Endothelial cell of umbilical vein (primary cell): ENCODE measurements around the gene JAM2. TPM values are rescaled to one million over a fixed set of nuclear protein-coding genes. Genes with fewer than 3 reads are reported as not detected.

ENCODE experiments used
- BruUV-seq: library from RNA; stranded (reverse); fragments of 400-500 nt; replicated peaks from 2 replicates; lab custom pipeline; 2021; lab: Mats Ljungman, UMichigan
- CTCF ChIA-PET: fragments of 300-600, 350-600 bp; sonication (Branson Sonifier 250); formaldehyde crosslinking; loops from one replicate; lab custom pipeline; 2021; ENCODE audit warnings: antibody characterized with exemption, inconsistent platforms; lab: Charles Lee
- POLR2A ChIA-PET: fragments of 300-600, 350-600 bp; sonication (Branson Sonifier 250); formaldehyde crosslinking; loops from one replicate; lab custom pipeline; 2021; ENCODE audit warnings: antibody characterized with exemption, inconsistent platforms; lab: Charles Lee
- DNase-seq: peaks from one replicate; pipeline ENCODE4 v3.0.0-alpha.2; 2011; ENCODE audit warnings: low read depth, low spot score
- FAIRE-seq: peaks from 2 replicates; lab custom pipeline; 2011; peaks lifted over from hg19 to GRCh38; lab: Jason Lieb, UNC
- H2AFZ ChIP-seq: 2 replicates; pipeline ENCODE4 v1.6.0; 2012; ENCODE audit warnings: low read depth, low read length, control low read depth, inconsistent platforms
- H3K27ac ChIP-seq: 2 replicates; pipeline ENCODE4 v1.5.1; 2011; ENCODE audit warnings: low read depth, mild to moderate bottlenecking, control low read depth, low read length, moderate library complexity; ENCODE audit not compliant: insufficient read depth
- H3K27me3 ChIP-seq, 2 experiments: 2 replicates each; pipeline versions ENCODE4 v1.6.0 to v1.6.1; 2011; ENCODE audit warnings: low read length in 2 of 2, mixed read lengths in 1 of 2; ENCODE audit not compliant: control insufficient read depth in 2 of 2, insufficient read depth in 2 of 2
- H3K36me3 ChIP-seq, 2 experiments: 2 replicates in 1 of 2; 3 replicates in 1 of 2; pipeline ENCODE4 v1.5.1; 2011; ENCODE audit warnings: low read length in 2 of 2, mild to moderate bottlenecking in 1 of 2, moderate library complexity in 1 of 2; ENCODE audit not compliant: control insufficient read depth in 2 of 2, insufficient read depth in 2 of 2; ENCODE audit errors: extremely low read depth in 1 of 2
- H3K4me1 ChIP-seq: 3 replicates; pipeline ENCODE4 v1.5.1; 2011; ENCODE audit warnings: mild to moderate bottlenecking, low read length; ENCODE audit not compliant: control insufficient read depth, insufficient read depth; ENCODE audit errors: extremely low read depth
- H3K4me2 ChIP-seq: 2 replicates; pipeline ENCODE4 v1.6.1; 2011; ENCODE audit warnings: low read length, control low read depth, mixed read lengths; ENCODE audit not compliant: insufficient read depth
- H3K4me3 ChIP-seq, 3 experiments: fragments of 200-600 bp in 1 of 3; sonication (generic), shearing (Covaris generic) in 1 of 3; replicated peaks in 1 of 3; 2 replicates each; pipeline ENCODE4 v1.5.1; 2011 to 2016; ENCODE audit warnings: control low read depth in 3 of 3, low read length in 3 of 3, mild to moderate bottlenecking in 2 of 3, inconsistent platforms in 1 of 3, low read depth in 1 of 3, moderate library complexity in 1 of 3; ENCODE audit not compliant: insufficient read depth in 1 of 3
- H3K79me2 ChIP-seq: 2 replicates; pipeline ENCODE4 v1.6.0; 2012; ENCODE audit warnings: low read length, inconsistent platforms; ENCODE audit not compliant: control insufficient read depth, insufficient read depth
- H3K9ac ChIP-seq: replicated peaks from 2 replicates; pipeline ENCODE3; 2011; ENCODE audit warnings: low read length, control low read depth; ENCODE audit not compliant: insufficient read depth; ENCODE audit errors: extremely low read depth
- H3K9me1 ChIP-seq: replicated peaks from 3 replicates; pipeline ENCODE4 v1.6.0; 2011; ENCODE audit warnings: mild to moderate bottlenecking, low read length; ENCODE audit not compliant: control insufficient read depth, insufficient read depth; ENCODE audit errors: extremely low read depth
- H3K9me3 ChIP-seq: replicated peaks from 2 replicates; pipeline ENCODE4 v1.5.1; 2012; ENCODE audit warnings: low read length, inconsistent platforms; ENCODE audit not compliant: control insufficient read depth, insufficient read depth
- H4K20me1 ChIP-seq: replicated peaks from 2 replicates; pipeline ENCODE3; 2011; ENCODE audit warnings: mild to moderate bottlenecking, low read length; ENCODE audit not compliant: control insufficient read depth, insufficient read depth; ENCODE audit errors: extremely low read depth
- CTCF ChIP-seq, 2 donors: IDR thresholded peaks; 1 replicate in 1 of 2; 2 replicates in 1 of 2; pipeline ENCODE4 v1.5.1; 2011; ENCODE audit warnings: low read length in 2 of 2, mild to moderate bottlenecking in 2 of 2, moderate library complexity in 2 of 2, control low read depth in 1 of 2, inconsistent platforms in 1 of 2, low read depth in 1 of 2; ENCODE audit not compliant: insufficient read depth in 1 of 2; ENCODE audit errors: extremely low read depth in 1 of 2
- EZH2 ChIP-seq: IDR thresholded peaks from 2 replicates; pipeline ENCODE4 v1.6.1; 2012; ENCODE audit warnings: borderline replicate concordance, low read depth, mild to moderate bottlenecking, moderate library complexity, low read length, inconsistent platforms; ENCODE audit not compliant: severe bottlenecking
- FOS ChIP-seq: IDR thresholded peaks from 2 replicates; pipeline ENCODE4 v1.6.1; 2011; ENCODE audit warnings: mild to moderate bottlenecking, low read length, moderate library complexity, borderline replicate concordance; ENCODE audit not compliant: insufficient read depth
- GATA2 ChIP-seq: IDR thresholded peaks from 2 replicates; pipeline ENCODE4 v1.7.0; 2011; ENCODE audit warnings: low read depth, mild to moderate bottlenecking, moderate library complexity, mixed read lengths, low read length; ENCODE audit not compliant: insufficient read length, insufficient read depth
- JUN ChIP-seq: IDR thresholded peaks from 2 replicates; pipeline ENCODE4 v1.6.1; 2011; ENCODE audit warnings: borderline replicate concordance, low read depth; ENCODE audit not compliant: insufficient read length, insufficient read depth
- MAX ChIP-seq: IDR thresholded peaks from 2 replicates; pipeline ENCODE4 v1.6.1; 2011; ENCODE audit not compliant: insufficient read depth, insufficient read length
- MYC ChIP-seq: IDR thresholded peaks from one replicate; pipeline ENCODE4 v1.6.1; 2011; ENCODE audit warnings: mild to moderate bottlenecking, low read depth, low read length
- POLR2A ChIP-seq: IDR thresholded peaks from 2 replicates; pipeline ENCODE4 v1.6.1; 2012; ENCODE audit warnings: low read depth, mild to moderate bottlenecking, control low read depth, low read length
- POLR2AphosphoS5 ChIP-seq: IDR thresholded peaks from 2 replicates; pipeline ENCODE4 v1.6.1; 2012; ENCODE audit warnings: low read depth, mild to moderate bottlenecking, control low read depth, low read length, moderate library complexity; ENCODE audit not compliant: insufficient read depth
- dilution Hi-C: fragments of 300-500 bp; cut with MboI; formaldehyde crosslinking; loops from one replicate; pipeline ENCODE4 v1.15.0; 2019; ENCODE audit warnings: low sequenced_read_pairs; ENCODE audit not compliant: extremely low pct_ligation_motif_present
- intact Hi-C: fragments of 100-400 bp; cut with micrococcal nuclease; formaldehyde crosslinking; loops from one replicate; pipeline ENCODE4 v1.10.0; 2022
- polyA plus RNA-seq, 4 experiments: library from polyadenylated mRNA; depleted of rRNA in 3 of 4; stranded (reverse) in 3 of 4; unstranded in 1 of 4; fragments of >200 nt; gene quantifications; 2 replicates each; pipeline versions ENCODE4 v1.2.1 to v1.2.3, GENCODE V29; 2011 to 2012; ENCODE audit warnings: missing spikeins in 1 of 4
- total RNA-seq: library from RNA; stranded (reverse); gene quantifications from 2 replicates; pipeline ENCODE4 v1.2.3, GENCODE V29; 2021

Gene JAM2
- total and polyA plus RNA-seq, 2 donors (not counting 3 experiments of a cell fraction or from before 2014, with no cell fraction given): 0.14 to 0.20 TPM

GRCh38 chr21:25664491-25664931 lies 25.5 kb downstream of the JAM2 start:
- no peak for DNase-seq
- dilution Hi-C loops (no loop called here), intact Hi-C loops (no loop called here)
- Histone ChIP-seq H3K4me3 (no peak overlapping the region), H3K9ac (no peak overlapping the region), H3K9me3 (no peaks in the 10 kb centered on the region), H4K20me1 (no peaks in the 10 kb centered on the region), H3K4me2 (no peak overlapping the region), H3K79me2 (no peaks in the 10 kb centered on the region), H2AFZ (no peak overlapping the region), H3K27ac (no peak overlapping the region), H3K36me3 (no peaks in the 10 kb centered on the region), H3K9me1 (no peaks in the 10 kb centered on the region), H3K4me1 (no peaks in the 10 kb centered on the region), H3K27me3 (peaks cover 0 to 2% of the 10 kb centered on the region in 2 experiments)
- FAIRE-seq: no peak
- POLR2A ChIA-PET: no interaction called here
- CTCF ChIA-PET: interaction anchor here (0.7 kb wide), 1 partner anchor 9 kb away, joined by 3 read pairs; no protein-coding TSS in a partner anchor
- TF ChIP-seq JUN (no peak), MYC (no peak), EZH2 (no peak), POLR2AphosphoS5 (no peak), POLR2A (no peak)
- no TSS peak for BruUV-seq

GRCh38 chr21:25670726-25671125 lies 31.7 kb downstream of the JAM2 start:
- no peaks in the 10 kb centered on the region for H3K36me3 ChIP-seq
- H3K9me1 ChIP-seq: no peaks in the 10 kb centered on the region
- no peak for TF ChIP-seq CTCF (IDR thresholded peaks at IDR 0.05; ENCODE audit: extremely low read depth in 1 of 2, insufficient read depth in 1 of 2, low read depth in 1 of 2, low read length in 2 of 2)
- no peak for TF ChIP-seq POLR2AphosphoS5
- no peak for TF ChIP-seq MYC
- TF ChIP-seq GATA2: no peak
- no peak for TF ChIP-seq EZH2
- TF ChIP-seq FOS: no peak
- no peak for TF ChIP-seq POLR2A
- TF ChIP-seq MAX: no peak
- no peak for TF ChIP-seq JUN
- H4K20me1 ChIP-seq: no peaks in the 10 kb centered on the region
- H3K9me3 ChIP-seq: no peaks in the 10 kb centered on the region
- no peak overlapping the region for H3K4me2 ChIP-seq
- H2AFZ ChIP-seq: no peak overlapping the region
- H3K4me3 ChIP-seq: no peak overlapping the region
- no peaks in the 10 kb centered on the region for H3K79me2 ChIP-seq
- BruUV-seq: no TSS peak
- FAIRE-seq: no peak
- no peaks in the 10 kb centered on the region for H3K27me3 ChIP-seq
- dilution Hi-C loops: no loop called here
- POLR2A ChIA-PET: no interaction called here
- CTCF ChIA-PET: no interaction called here
- H3K27ac ChIP-seq: no peak overlapping the region
- intact Hi-C loops: no loop called here
- peak; percentile 73 for DNase-seq
- H3K4me1 ChIP-seq: no peaks in the 10 kb centered on the region
- no peak overlapping the region for H3K9ac ChIP-seq
